HG03280 (cell line): ENCODE results near the gene PGLYRP3.
A peak's percentile ranks its signal among the peaks of the same experiment; 100 is the strongest.
"Not testable (repeated sequence)": the region's sequence is repeated elsewhere in the genome, so short reads cannot be mapped to it uniquely, and the experiment has no call there.

Experiments used
- ATAC-seq: cut with Tn5 transposase; IDR thresholded peaks from one replicate; pipeline ENCODE4 v1.9.1; 2021; ENCODE audit warnings: mild to moderate bottlenecking, moderate library complexity; ENCODE audit not compliant: unreplicated experiment

Gene PGLYRP3

GRCh38 chr1:153314388-153314787, 1.6 kb upstream of the PGLYRP3 start:
- ATAC-seq: not testable (repeated sequence)

- no peak for ATAC-seq
Observed at GRCh38 chr1:153313288-153313687, 536 bp upstream of the PGLYRP3 start.

GRCh38 chr1:153310526-153310925, 2.2 kb downstream of the PGLYRP3 start:
- ATAC-seq: no peak

DNA sequence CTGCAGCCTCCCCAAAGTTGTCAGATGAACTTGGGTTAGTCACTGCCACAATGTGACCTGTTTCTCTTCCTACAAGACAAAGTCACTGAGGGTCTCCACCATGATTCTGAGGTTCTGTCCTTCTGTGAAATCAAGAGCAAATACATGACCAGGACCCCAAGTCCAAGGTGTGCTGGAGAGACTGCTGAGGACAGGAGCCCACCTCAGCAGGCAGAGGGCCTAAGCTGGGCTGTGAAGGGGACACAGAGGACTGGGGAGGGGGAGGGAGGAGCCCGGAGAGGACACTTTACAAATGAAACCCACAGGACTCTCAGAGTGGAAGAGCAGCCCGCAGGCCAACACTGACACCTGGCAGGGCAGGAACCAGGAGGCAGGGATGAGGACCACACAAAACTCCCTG, 3.3 kb downstream of the PGLYRP3 start:
- no peak for ATAC-seq

DNA sequence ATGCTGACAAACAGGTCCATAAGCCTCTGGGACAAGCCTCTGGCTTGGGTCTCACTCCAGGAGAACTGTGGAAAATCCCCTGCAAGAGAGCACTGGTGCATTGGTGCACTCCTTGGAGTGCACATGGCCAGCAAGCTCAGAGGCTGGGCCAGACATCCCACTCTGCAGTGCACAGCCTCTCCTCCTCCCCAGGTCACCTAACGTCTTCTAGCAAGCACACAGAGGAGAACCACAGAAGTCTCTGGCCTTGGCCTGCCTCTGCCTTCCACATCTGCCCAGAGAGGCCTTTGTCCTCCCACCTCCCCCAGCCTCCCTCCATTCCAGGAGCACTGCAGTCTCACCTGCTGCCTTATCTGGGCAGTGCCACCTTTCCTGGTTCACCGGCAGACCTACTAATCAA, 4.2 kb downstream of the PGLYRP3 start:
- ATAC-seq: no peak

DNA sequence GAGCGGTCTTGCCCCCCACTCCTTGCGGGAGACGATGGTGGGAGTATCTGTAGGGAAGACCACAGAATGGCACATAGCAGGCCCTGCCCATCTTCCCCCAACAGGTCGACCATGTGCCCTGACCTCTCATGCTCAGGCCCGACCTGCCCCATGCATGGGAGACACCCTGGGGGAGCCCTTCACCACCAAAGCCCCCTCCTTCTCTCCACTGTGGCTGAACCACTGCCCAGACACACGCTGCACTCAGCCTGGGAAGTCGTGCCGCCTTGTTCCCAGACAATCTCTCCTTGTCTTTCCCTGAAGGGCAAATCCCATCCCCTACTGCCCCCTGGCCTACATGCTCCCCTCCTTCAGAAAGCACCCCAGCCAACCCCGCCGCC, 5.5 kb downstream of the PGLYRP3 start:
- no peak for ATAC-seq

DNA sequence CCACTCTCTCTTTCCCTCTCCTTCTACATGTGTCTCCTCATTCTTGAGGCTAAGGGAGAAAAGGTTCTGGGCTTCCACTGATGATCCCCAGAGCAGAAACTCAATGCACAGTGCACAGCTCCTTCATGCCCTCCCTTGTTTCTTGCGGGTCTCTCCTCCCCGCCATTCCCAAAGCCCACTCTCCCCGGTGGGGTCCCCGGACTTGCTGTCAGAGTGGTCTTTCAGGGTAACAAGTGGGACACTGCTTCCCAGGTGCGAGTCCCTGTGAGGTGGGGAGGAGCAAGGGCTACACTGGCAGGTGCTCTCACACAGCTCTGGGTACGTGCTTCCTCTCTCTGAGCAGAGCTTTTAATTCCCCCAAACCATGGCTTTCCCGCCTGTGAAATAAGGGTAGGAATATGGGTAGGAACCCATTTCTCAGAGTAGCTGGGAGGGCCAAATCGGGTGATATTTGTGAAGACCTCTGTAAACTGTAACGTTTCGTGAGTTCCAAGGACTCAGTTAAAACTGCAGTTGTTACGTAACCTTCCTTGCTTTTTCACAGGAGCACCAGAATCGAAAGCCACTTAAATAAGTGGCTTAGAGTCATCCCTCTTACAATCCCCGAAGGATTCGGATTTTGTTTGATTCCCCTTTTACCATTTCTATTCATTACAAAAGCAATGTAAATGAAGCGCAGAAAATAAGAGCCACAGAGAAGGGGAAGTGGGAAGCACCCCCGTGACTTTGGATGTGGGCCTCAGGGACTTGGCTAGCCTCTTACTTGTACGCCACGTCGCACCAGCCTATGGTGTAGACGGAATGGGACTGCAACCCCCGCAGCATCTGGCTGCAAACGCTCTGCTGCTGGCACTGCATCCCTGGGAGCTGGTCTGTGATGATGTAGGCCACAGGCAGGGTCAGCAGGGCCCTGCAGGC, 6.2 kb downstream of the PGLYRP3 start:
- no peak for ATAC-seq

GRCh38 chr1:153305682-153306081, 7.1 kb downstream of the PGLYRP3 start:
- ATAC-seq: no peak

DNA sequence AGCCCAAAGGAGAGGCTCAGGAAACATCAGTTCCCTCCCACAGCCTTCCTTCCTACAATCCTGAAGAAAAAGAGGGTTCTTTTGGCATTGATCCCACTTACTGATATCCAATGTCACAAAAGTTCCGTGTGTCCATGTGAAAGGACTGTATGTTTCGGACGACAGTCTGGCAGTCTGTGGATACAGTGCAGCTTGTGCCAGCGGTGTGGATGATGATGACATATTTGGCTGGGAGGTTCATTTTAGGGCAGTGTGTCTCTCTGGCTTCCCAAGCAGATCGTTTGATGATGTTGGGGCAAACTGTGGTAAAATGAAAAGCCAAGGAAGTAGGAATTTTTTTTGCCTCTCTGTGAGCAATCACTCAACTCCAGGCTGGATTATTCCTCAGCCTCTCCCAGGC, 10.4 kb downstream of the PGLYRP3 start:
- ATAC-seq: no peak

DNA sequence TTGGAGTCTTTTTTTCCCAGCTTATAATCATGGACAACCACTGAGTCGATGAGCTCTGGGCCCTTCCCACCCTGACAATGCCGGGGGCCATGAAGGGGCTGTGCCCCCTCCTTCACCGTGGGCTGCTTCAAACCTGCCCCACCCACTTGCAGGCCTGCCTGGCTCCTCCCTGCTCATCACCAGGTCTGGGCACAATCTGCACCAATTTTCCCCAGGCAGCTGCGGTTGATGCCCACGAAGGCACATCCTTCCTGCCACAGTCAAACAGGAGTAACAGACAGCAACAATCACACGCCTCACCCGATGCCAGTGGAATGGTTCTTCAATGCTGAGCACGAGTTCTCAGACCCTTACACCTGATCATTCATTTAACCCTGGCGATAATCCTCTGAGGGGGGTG, 18.9 kb downstream of the PGLYRP3 start:
- no peak for ATAC-seq

GRCh38 chr1:153293480-153293775, 19.3 kb downstream of the PGLYRP3 start:
- ATAC-seq: no peak

GRCh38 chr1:153292740-153293479, 19.8 kb downstream of the PGLYRP3 start:
- no peak for ATAC-seq

GRCh38 chr1:153292185-153292584, 20.6 kb downstream of the PGLYRP3 start:
- ATAC-seq: no peak

GRCh38 chr1:153291514-153291913, 21.2 kb downstream of the PGLYRP3 start:
- no peak for ATAC-seq

GRCh38 chr1:153288634-153289275, 24.0 kb downstream of the PGLYRP3 start:
- ATAC-seq: no peak

- peak; percentile 69 for ATAC-seq
Observed at GRCh38 chr1:153277852-153278251, 34.9 kb downstream of the PGLYRP3 start.

DNA sequence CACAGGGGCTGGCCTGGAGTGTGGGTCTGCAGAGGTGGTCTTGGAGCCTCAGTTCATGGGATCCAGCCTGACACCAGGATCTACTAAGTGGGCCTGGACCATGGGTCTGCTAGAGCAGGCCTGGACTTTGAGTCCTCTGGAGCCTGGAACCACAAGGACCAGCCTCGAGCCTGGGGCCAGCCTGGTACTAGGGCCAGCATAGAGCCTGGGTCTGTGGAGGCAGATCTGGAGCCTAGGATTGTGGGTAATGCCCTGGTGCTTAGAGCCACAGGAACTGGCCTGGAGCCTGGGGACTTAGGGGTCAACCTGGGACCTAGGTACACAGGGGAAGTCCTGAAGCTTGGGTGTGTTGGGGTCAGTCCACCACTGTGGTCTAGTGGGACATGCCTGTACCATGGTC, 40.6 kb downstream of the PGLYRP3 start:
- ATAC-seq: no peak

DNA sequence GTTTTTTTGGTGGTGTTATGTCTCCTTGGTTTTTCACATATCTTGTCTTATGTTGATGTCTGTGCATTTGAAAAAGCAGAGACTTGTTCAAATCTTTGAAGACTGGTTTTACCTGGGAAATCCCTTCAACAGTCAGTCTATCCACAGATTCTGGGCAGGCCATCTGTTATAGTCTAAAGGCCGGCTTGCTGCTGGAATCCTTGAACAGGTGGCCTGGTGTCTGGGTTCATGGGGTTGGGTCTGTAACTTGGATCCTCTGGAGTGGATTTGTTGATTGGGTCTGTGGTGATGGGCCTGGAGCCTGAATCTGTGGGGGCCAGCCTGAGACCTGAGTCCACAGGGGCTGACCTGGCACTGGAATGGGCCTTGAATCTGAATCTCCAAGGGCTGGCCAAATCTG, 41.0 kb downstream of the PGLYRP3 start:
- no peak for ATAC-seq

DNA sequence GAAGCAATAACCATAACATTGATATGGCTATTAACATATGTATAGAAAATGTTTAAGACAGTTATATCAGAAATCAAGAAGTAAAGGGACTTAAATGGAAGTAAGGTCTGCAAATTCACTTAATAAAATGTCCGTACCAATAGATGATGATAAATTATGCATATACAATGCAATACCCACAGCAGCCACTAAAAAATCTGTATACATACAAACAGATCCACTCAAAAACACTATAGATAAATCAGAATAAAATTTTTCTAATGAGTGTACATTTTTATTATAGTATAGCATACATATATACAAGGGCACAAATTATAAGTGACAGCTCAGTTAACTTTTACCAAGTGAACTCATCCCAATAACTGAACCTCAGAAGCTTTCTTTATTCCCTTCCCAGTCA, 47.3 kb downstream of the PGLYRP3 start:
- no peak for ATAC-seq

DNA sequence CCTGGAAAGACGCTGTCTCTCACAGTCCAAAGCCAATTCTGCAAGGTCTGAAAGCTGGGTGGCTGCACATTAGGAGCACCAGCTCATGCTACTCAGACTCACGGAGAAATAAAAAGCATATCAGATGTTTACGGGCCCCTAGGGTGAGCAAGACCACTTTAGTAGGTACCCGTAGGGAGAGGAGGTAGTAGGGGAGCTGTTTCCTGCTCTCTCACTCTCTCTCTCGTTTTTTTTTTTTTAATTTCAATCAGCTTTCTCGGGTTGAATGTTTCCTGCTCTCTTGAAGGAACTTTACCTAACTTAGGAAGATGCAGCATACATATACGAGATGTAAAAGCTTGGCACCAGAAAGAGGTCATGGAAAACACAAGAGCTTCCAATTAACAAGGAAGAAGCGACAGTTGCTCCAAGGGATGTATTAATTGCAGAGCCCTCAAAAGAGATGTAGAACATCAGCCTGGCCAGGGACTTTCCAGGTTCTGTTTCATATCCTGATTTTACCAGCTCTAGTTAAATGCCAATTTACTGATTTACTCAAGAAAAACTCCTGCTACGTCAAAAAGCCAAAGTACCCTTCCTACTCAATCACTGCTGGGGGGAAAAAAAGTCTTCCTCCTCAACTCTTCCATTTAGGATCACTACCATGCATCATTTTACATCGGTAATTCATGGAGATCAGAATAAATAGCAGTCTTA, 50.1 kb downstream of the PGLYRP3 start:
- no peak for ATAC-seq

DNA sequence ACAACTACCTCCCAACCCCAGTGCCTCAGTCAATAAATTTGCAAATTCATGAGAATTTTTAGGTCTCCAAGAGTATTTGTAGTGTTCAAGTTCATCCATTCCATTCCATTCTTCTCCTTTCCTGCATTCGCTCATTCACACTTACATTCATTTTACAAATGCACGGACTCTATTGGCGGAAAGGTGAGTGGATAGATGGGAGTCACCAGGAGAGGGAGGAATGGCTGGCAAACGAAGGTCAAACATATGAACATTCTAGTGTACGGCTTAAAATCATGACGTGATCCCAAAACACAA, 50.7 kb downstream of the PGLYRP3 start:
- ATAC-seq: no peak
